SK-N-MC (cell line): ENCODE results near the gene ITPR3.
A peak's percentile ranks its signal among the peaks of the same experiment; 100 is the strongest.

Experiments used
- DNase-seq: peaks from one replicate; pipeline ENCODE4 v3.0.0-alpha.2; 2011; ENCODE audit warnings: low read depth, low spot score
- H3K27ac ChIP-seq: fragments of 200-600 bp; sonication (generic); 2 replicates; pipeline ENCODE4 v1.5.1; 2016; ENCODE audit warnings: mixed run types
- H3K36me3 ChIP-seq: fragments of 200-600 bp; sonication (generic); 2 replicates; pipeline ENCODE4 v1.6.1; 2017; ENCODE audit warnings: antibody characterized with exemption, low read length, mixed read lengths; ENCODE audit not compliant: insufficient read depth
- H3K4me3 ChIP-seq: fragments of 200-600 bp; sonication (generic); 2 replicates; pipeline ENCODE4 v1.5.1; 2016
- H3K9ac ChIP-seq: fragments of 200-600 bp; sonication (generic); 2 replicates; pipeline ENCODE4 v1.8.0; 2017; ENCODE audit warnings: mixed run types, mixed read lengths; ENCODE audit not compliant: insufficient read length
- H3K9me3 ChIP-seq: fragments of 200-600 bp; sonication (generic); 2 replicates; pipeline ENCODE4 v1.6.1; 2017; ENCODE audit warnings: low read depth, mild to moderate bottlenecking, antibody characterized with exemption, low read length, moderate library complexity, mixed read lengths
- EZH2 ChIP-seq: fragments of 200-600 bp; sonication (generic); IDR thresholded peaks from one replicate; pipeline ENCODE4 v1.6.1; 2017; ENCODE audit warnings: antibody characterized with exemption
- FOXP2 ChIP-seq: optimal IDR thresholded peaks from 2 replicates; pipeline ENCODE3; 2011; ENCODE audit warnings: mild to moderate bottlenecking, moderate library complexity; ENCODE audit not compliant: insufficient read depth; ENCODE audit errors: extremely low read length, control extremely low read depth
- POLR2AphosphoS5 ChIP-seq: IDR thresholded peaks from 2 replicates; pipeline ENCODE4 v1.6.1; 2012; ENCODE audit warnings: mild to moderate bottlenecking, low read depth, low read length, borderline replicate concordance

Gene ITPR3

GRCh38 chr6:33579828-33580714 lies 41.1 kb upstream of the ITPR3 start, which contains the start of gene BAK1:
BAK1 (minus strand) TSS chr6:33580276; CDS start chr6:33577604, 2,672 bp downstream.
- H3K36me3 ChIP-seq: peaks cover 4% of the 10 kb centered on the region; the same call in 1 of the 2 replicates
- H3K4me3 ChIP-seq: peak within 1 kb of the TSS; percentile 94
- H3K27ac ChIP-seq: no peak within 1 kb of the TSS
- TF ChIP-seq POLR2AphosphoS5 (peak; percentile 82), EZH2 (no peak), FOXP2 (peak; percentile 81)
- no peak for DNase-seq
- H3K9me3 ChIP-seq: no peaks in the 10 kb centered on the region
- peak within 1 kb of the TSS; percentile 93 for H3K9ac ChIP-seq

- Histone ChIP-seq H3K9me3 (no peaks in the 10 kb centered on the region), H3K27ac (no peak overlapping the region), H3K36me3 (no peaks in the 10 kb centered on the region), H3K4me3 (no peak overlapping the region), H3K9ac (no peak overlapping the region)
- no peak for DNase-seq
- TF ChIP-seq FOXP2 (no peak), EZH2 (no peak), POLR2AphosphoS5 (no peak)
These were observed 39.9 kb upstream of the ITPR3 start for GRCh38 chr6:33581186-33581585.

DNA sequence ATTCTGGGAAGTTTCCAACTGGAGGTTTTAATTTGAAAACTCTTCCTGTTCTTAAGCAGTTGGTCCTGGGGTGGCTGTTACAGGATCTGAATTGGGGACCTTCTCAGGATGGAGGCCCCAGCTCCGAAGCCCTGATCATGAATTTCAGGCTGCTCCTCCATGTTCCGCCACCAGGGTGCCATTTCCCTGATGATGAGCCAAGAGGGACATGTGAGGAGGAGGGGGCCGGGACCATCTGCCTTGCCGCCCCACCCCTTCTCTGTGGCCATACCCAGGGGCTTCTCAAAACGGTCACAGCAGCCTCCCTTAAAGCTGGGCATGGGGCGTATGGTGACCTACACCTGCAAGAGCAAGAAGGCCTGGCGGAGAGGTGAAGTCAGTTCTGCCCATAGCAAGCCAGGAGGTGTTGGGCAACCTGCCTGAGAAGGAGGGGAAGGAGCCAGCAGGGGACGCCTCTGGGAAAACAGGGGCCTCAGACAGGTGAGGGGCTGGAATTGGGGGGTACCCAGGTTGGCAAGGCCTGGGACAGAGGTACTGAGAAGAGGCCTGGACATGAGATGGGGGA lies 37.4 kb upstream of the ITPR3 start:
- no peak for TF ChIP-seq FOXP2
- TF ChIP-seq EZH2: no peak
- no peak for TF ChIP-seq POLR2AphosphoS5
- H3K27ac ChIP-seq: no peak overlapping the region
- no peak overlapping the region for H3K9ac ChIP-seq
- H3K4me3 ChIP-seq: no peak overlapping the region
- no peaks in the 10 kb centered on the region for H3K36me3 ChIP-seq
- no peak for DNase-seq
- no peaks in the 10 kb centered on the region for H3K9me3 ChIP-seq

DNA sequence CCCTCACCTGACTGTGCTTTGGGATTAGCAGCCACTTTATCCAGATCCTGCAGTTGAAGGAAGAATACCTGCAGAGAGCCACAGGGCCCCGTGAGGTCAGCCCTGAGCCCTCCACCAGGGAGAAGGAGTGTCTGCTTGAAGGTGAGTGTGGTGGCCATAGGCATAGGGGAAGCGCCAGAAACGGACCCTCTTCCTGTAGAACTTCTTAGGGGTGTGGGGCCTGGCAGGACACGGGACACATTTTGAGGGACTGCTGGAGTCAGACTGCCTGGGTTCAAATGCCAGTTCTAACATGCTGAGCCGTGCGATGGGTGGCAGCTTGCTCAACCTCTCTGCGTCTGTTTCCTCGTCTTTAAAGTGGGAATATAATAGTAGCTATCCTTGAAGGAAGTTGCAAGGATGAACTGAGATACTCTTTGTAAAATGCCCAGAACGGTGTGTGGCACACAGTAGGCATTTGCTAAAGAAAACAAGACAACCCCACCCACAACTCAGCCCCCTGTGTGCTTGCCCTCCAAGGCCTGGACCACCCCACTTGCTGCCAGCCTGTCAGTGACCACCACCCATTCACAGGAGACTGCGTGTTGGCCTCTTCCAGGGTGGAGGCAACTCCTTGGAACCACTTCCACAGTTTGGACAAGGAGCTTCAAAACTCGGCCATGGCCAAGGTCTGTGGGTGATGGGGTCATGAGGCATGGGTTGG lies 36.3 kb upstream of the ITPR3 start:
- TF ChIP-seq EZH2 (no peak), FOXP2 (no peak), POLR2AphosphoS5 (no peak)
- Histone ChIP-seq H3K9me3 (no peaks in the 10 kb centered on the region), H3K36me3 (no peaks in the 10 kb centered on the region), H3K27ac (no peak overlapping the region), H3K4me3 (no peak overlapping the region), H3K9ac (no peak overlapping the region)
- no peak for DNase-seq

DNA sequence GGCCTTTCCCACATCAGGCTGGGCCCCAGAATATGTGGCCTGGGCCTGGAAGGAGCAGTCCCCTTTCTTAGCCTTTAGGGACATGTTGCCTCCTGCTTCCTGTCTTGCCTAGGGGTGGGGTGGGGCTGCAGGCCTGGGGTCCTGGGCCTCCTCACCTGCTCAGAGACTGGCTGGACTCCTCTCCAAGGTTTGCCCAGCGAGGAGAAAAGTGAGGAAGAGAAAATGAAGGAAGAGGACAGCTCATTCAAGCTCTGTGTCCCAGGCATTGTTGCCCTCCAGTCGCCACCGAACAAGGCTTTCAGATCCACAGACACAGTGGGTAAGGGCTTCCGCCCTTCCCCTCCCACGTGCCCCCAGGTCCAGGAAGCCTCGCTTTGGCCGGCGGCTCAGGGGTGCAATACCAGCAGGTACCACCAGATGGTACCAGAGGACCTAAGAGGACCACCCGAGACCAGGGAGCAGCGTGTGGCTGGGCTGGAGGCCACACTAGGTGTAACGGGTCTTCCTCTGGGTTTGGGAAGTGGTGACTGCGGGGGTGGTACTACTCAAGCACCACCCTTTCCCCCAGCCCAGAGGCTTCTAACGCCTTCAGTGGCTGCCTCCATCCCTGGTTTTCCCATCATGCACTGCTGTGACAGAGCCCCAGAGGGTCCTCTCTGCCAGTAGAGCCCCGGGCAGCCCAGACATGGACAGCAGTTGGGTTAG lies 35.6 kb upstream of the ITPR3 start:
- Histone ChIP-seq H3K9ac (no peak overlapping the region), H3K27ac (no peak overlapping the region)

DNA sequence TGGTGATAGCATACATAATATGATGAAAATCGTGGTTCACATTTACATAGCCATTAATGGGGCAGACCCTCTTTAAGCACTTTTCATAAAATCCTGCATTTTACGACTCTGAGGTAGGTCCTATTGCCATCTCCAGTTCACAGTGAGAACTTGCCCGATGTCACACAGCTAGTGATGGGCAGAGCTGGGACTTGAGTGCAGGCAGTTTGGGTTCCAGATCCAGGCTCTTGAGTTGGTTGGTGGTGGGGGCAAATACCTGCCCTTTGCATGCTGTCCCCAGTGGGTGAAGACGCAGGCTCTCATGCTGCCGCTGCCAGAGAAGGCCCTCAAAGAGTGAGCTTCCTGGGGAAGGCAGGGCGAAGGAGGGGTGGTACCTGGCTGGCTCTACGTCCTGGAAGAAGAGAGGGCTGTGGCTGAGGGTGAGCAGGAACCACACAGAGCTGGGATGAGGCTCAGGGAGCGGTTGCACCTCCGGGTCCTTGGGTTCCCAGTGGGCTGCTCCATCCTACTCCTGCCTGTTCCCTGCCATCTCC lies 34.9 kb upstream of the ITPR3 start:
- H3K27ac ChIP-seq: no peak overlapping the region
- H3K9me3 ChIP-seq: no peaks in the 10 kb centered on the region
- no peak overlapping the region for H3K4me3 ChIP-seq
- DNase-seq: no peak
- no peaks in the 10 kb centered on the region for H3K36me3 ChIP-seq
- no peak for TF ChIP-seq EZH2
- no peak for TF ChIP-seq FOXP2
- TF ChIP-seq POLR2AphosphoS5: no peak
- H3K9ac ChIP-seq: no peak overlapping the region

More for the DNA sequence above, 35.6 kb upstream of the ITPR3 start:
- no peak for DNase-seq
- Histone ChIP-seq H3K4me3 (no peak overlapping the region), H3K9me3 (no peaks in the 10 kb centered on the region), H3K36me3 (no peaks in the 10 kb centered on the region)
- TF ChIP-seq POLR2AphosphoS5: no peak
- TF ChIP-seq FOXP2: no peak
- TF ChIP-seq EZH2: no peak

GRCh38 chr6:33587529-33587928 lies 33.6 kb upstream of the ITPR3 start:
- H3K9ac ChIP-seq: no peak overlapping the region
- DNase-seq: no peak
- H3K4me3 ChIP-seq: no peak overlapping the region
- H3K36me3 ChIP-seq: no peaks in the 10 kb centered on the region
- no peak for TF ChIP-seq EZH2
- TF ChIP-seq FOXP2: no peak
- no peak for TF ChIP-seq POLR2AphosphoS5
- H3K27ac ChIP-seq: no peak overlapping the region
- H3K9me3 ChIP-seq: no peaks in the 10 kb centered on the region
